Astrocyte (in vitro differentiated cells and primary cell): ENCODE data around the gene MUC5AC.

Source experiments
- CTCF ChIP-seq: IDR thresholded peaks from 2 replicates; pipeline ENCODE4 v1.5.1; 2011; ENCODE audit warnings: low read depth, mild to moderate bottlenecking, inconsistent platforms, low read length, moderate library complexity; ENCODE audit not compliant: insufficient read depth
- EZH2 ChIP-seq: IDR thresholded peaks from 2 replicates; pipeline ENCODE4 v1.6.1; 2012; ENCODE audit warnings: mild to moderate bottlenecking, low read length, inconsistent platforms; ENCODE audit not compliant: insufficient read depth

GRCh38 chr11:1153951-1154493 is 3.7 kb upstream of the MUC5AC start:
- TF ChIP-seq CTCF: no peak
- no peak for TF ChIP-seq EZH2
